Pulmonary artery endothelial cell (primary cell): ENCODE measurements around the gene TMPRSS3. TPM values are rescaled to one million over a fixed set of nuclear protein-coding genes. Genes with fewer than 3 reads are reported as not detected.

Experiments
- DNase-seq: peaks from one replicate; pipeline ENCODE4 v3.0.0-alpha.2; 2011; ENCODE audit warnings: low read depth, low spot score
- total RNA-seq: library from RNA; depleted of rRNA; stranded (reverse); fragments of >200 nt; gene quantifications from 2 replicates; pipeline ENCODE4 v1.2.3, GENCODE V29; 2014

Gene TMPRSS3
- total RNA-seq, 1 donor from 2014 or later, result not detected

- no peak for DNase-seq
Observed at GRCh38 chr21:42429021-42429420, 33.2 kb upstream of the TMPRSS3 start.

- DNase-seq, result no peak
Observed at GRCh38 chr21:42427809-42428419, 32.1 kb upstream of the TMPRSS3 start.

GRCh38 chr21:42426876-42427480, 31.1 kb upstream of the TMPRSS3 start:
- no peak for DNase-seq

- DNase-seq, result no peak
Observed at GRCh38 chr21:42426424-42426823, 30.6 kb upstream of the TMPRSS3 start.

GRCh38 chr21:42425591-42425990, 29.7 kb upstream of the TMPRSS3 start:
- DNase-seq, result no peak

- DNase-seq, result no peak
Observed at GRCh38 chr21:42424914-42425541, 29.2 kb upstream of the TMPRSS3 start.

GRCh38 chr21:42423685-42424084, 27.8 kb upstream of the TMPRSS3 start:
- no peak for DNase-seq

- no peak for DNase-seq
Observed at GRCh38 chr21:42423197-42423675, 27.4 kb upstream of the TMPRSS3 start.

- no peak for DNase-seq
Observed at GRCh38 chr21:42421018-42421793, 25.4 kb upstream of the TMPRSS3 start.

GRCh38 chr21:42419845-42420244, 24.0 kb upstream of the TMPRSS3 start:
- no peak for DNase-seq

- DNase-seq, result no peak
Observed at GRCh38 chr21:42418886-42419285, 23.0 kb upstream of the TMPRSS3 start.

- no peak for DNase-seq
Observed at GRCh38 chr21:42417533-42417932, 21.7 kb upstream of the TMPRSS3 start.

GRCh38 chr21:42414928-42415769, 19.3 kb upstream of the TMPRSS3 start:
- DNase-seq, result no peak

GRCh38 chr21:42414553-42414927, 18.7 kb upstream of the TMPRSS3 start:
- no peak for DNase-seq

GRCh38 chr21:42414066-42414465, 18.2 kb upstream of the TMPRSS3 start:
- DNase-seq, result no peak

GRCh38 chr21:42413500-42413899, 17.6 kb upstream of the TMPRSS3 start:
- DNase-seq, result no peak

- DNase-seq, result no peak
Observed at GRCh38 chr21:42413093-42413492, 17.2 kb upstream of the TMPRSS3 start.

GRCh38 chr21:42412636-42412933, 16.7 kb upstream of the TMPRSS3 start:
- no peak for DNase-seq

- DNase-seq, result no peak
Observed at GRCh38 chr21:42411891-42412635, 16.2 kb upstream of the TMPRSS3 start.

- no peak for DNase-seq
Observed at GRCh38 chr21:42411197-42411869, 15.5 kb upstream of the TMPRSS3 start.
